ENCODE measurements around the gene CARD14. TPM values are rescaled to one million over a fixed set of nuclear protein-coding genes. Genes with fewer than 3 reads are reported as not detected.

Gene CARD14
- total RNA-seq, 1 donor from 2014 or later = 1.6 TPM

DNA sequence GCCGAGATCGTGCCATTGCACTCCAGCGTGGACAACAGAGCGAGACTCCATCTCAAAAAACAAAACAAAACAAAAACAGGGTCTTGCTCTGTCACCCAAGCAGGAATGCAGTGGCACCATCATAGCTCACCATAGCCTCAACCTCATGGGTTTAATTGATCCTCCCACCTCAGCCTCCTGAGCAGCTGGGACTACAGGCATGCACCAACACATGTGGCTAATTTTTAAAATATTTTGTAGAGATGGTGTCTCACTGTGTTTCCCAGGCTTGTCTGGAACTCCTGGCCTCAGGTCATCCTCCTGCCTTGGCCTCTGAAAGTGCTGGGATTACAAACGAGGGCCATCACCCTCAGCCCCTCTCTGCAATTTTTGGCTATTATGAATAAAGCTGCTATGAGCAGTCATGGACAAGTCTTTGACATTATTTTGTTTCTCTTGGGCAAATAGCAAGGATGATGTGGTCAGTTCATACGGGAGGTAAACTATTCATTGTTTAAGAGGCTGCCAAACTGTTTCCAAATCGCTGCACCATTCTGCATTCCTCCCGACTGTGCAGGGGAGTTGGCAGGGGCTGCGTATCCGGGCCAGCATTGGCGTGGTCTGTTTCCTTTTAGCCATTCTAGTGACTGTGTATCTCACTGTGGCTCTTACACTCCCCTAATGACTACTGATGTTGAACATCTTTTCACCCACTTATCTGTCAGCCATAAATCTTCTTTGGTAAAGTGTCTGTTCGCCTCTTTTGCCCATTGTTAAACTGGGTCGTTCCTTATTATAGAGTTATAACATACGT, 44.0 kb upstream of the CARD14 start:
- Histone ChIP-seq H3K4me3 (ENCODE audit: low read depth, low read length) (no peak overlapping the region), H3K36me3 (ENCODE audit: control insufficient read depth, insufficient read depth, low read length) (no peaks in the 10 kb centered on the region), H3K27me3 (ENCODE audit: control insufficient read depth, insufficient read depth, low read length) (no peaks in the 10 kb centered on the region)
- TF ChIP-seq, protein P1, sequence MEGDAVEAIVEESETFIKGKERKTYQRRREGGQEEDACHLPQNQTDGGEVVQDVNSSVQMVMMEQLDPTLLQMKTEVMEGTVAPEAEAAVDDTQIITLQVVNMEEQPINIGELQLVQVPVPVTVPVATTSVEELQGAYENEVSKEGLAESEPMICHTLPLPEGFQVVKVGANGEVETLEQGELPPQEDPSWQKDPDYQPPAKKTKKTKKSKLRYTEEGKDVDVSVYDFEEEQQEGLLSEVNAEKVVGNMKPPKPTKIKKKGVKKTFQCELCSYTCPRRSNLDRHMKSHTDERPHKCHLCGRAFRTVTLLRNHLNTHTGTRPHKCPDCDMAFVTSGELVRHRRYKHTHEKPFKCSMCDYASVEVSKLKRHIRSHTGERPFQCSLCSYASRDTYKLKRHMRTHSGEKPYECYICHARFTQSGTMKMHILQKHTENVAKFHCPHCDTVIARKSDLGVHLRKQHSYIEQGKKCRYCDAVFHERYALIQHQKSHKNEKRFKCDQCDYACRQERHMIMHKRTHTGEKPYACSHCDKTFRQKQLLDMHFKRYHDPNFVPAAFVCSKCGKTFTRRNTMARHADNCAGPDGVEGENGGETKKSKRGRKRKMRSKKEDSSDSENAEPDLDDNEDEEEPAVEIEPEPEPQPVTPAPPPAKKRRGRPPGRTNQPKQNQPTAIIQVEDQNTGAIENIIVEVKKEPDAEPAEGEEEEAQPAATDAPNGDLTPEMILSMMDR (IDR thresholded peaks at IDR 0.05; ENCODE audit: insufficient read depth, low read length, severe bottlenecking) = no peak
- FAIRE-seq (no peak), DNase-seq (ENCODE audit: low read depth) (no peak)

DNA sequence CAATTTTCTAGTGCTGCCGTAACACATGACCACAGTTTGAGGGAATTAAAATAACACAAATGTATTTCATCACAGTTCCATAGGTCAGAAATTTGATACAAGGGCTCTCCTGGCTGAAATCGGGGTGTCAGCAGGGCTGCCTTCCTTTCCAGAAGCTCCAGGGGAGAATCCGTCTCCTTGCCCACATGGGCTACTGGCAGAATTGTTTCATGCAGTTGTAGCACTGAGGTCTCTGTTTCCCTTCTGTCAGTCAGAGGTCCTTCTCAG, 43.4 kb upstream of the CARD14 start:
- TF ChIP-seq, protein P1 (IDR thresholded peaks at IDR 0.05; ENCODE audit: insufficient read depth, low read length, severe bottlenecking) = no peak

DNA sequence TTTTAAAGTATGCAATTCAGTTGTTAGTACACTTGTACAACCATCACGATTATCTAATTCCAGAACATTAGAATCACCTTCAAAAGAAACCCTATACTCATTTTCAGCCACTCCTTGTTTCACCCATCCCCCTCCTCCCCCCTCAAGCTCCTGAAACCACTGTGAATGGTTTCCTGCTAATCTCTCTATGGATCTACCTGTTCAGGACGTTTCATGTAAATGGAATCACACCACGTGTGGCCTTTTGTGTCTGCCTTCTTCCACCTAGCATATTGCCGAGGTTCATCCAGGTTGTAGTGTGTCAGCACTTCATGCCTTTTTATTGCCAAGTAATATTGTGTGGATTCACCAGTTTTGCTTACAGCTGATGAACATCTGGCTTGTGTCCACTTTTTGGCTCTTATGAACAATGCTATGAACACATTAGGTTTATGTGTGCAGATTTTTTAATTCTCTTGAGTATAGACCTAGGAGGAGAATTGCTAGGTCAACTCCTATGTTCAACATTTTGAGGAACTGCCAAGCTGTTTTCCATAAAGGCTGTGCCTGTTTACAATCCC, 40.7 kb upstream of the CARD14 start:
- TF ChIP-seq, protein P1 (IDR thresholded peaks at IDR 0.05; ENCODE audit: insufficient read depth, low read length, severe bottlenecking) = no peak
- FAIRE-seq (no peak), DNase-seq (ENCODE audit: low read depth) (peak; percentile 18)
- Histone ChIP-seq H3K36me3 (ENCODE audit: control insufficient read depth, insufficient read depth, low read length) (peaks cover 4% of the 10 kb centered on the region), H3K27me3 (ENCODE audit: control insufficient read depth, insufficient read depth, low read length) (no peaks in the 10 kb centered on the region), H3K4me3 (ENCODE audit: low read depth, low read length) (no peak overlapping the region)

More for the DNA sequence above, 43.4 kb upstream of the CARD14 start:
- Histone ChIP-seq H3K4me3 (ENCODE audit: low read depth, low read length) (no peak overlapping the region), H3K27me3 (ENCODE audit: control insufficient read depth, insufficient read depth, low read length) (no peaks in the 10 kb centered on the region), H3K36me3 (ENCODE audit: control insufficient read depth, insufficient read depth, low read length) (no peaks in the 10 kb centered on the region)
- no peak for DNase-seq (ENCODE audit: low read depth)
- FAIRE-seq = peak; percentile 43

DNA sequence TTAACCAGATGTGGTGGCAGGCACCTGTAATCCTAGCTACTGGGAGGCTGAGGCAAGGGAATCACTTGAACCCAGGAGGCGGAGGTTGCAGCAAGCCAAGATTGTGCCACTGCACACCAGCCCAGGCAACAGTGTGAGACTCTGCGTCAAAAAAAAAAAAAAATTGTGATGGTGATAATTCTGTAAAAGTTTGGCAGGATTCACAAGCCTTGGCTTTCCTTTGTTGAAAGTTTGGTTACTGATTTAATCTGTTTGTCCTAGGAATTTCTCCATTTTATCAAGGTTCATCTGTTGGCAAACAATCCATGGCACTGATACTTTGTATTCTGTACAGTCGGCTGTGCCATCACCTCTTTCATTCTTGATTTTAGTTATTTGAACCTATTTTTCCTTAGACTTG, 38.8 kb upstream of the CARD14 start:
- no peak for DNase-seq (ENCODE audit: low read depth)
- TF ChIP-seq, protein P1 (IDR thresholded peaks at IDR 0.05; ENCODE audit: insufficient read depth, low read length, severe bottlenecking) = no peak
- no peak overlapping the region for H3K4me3 ChIP-seq (ENCODE audit: low read depth, low read length)
- FAIRE-seq = no peak
- no peaks in the 10 kb centered on the region for H3K27me3 ChIP-seq (ENCODE audit: control insufficient read depth, insufficient read depth, low read length)
- peaks cover 4% of the 10 kb centered on the region for H3K36me3 ChIP-seq (ENCODE audit: control insufficient read depth, insufficient read depth, low read length)

DNA sequence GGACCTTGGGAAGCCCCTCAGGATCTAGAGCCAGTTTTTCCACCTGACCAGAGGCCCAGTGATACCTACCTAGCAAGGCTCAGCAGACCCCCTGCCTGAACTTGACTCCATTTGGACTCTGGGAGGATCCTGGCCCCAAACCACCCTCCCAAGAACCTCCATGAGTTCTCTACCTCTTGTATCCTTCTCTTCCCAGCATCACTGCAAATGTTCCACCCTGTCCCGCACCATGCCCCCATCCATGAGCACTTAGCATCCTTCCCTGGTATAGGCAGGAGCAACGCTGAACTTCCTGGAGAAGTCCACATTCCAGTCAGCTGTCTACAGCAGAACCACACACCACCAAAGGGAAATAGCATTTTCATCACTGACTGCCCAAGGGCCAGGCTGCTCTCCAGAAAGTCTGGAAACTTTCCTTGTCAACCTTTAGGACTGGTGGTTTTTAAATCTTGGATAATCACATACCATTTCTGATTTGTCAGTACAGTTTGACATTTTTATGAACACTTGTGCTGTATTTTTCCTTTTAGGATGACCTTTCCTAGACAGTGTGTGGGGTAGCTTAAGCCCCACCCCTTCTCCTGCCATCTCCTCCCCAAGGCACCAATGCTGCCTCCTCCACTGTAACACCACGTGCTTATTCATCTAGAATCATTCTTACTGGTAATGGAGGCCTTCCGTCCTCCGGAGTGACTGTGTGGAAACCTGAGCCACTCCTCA, 36.8 kb upstream of the CARD14 start:
- Histone ChIP-seq H3K36me3 (ENCODE audit: control insufficient read depth, insufficient read depth, low read length) (peaks cover 18% of the 10 kb centered on the region), H3K4me3 (ENCODE audit: low read depth, low read length) (no peak overlapping the region), H3K27me3 (ENCODE audit: control insufficient read depth, insufficient read depth, low read length) (no peaks in the 10 kb centered on the region)
- FAIRE-seq = no peak
- no peak for DNase-seq (ENCODE audit: low read depth)
- TF ChIP-seq, protein P1 (IDR thresholded peaks at IDR 0.05; ENCODE audit: insufficient read depth, low read length, severe bottlenecking) = no peak

All from bronchial epithelial cell (primary cell).